ENCODE measurements around the gene SLC2A6. TPM values are rescaled to one million over a fixed set of nuclear protein-coding genes. Genes with fewer than 3 reads are reported as not detected.

The SLC2A6 gene
- total RNA-seq, 1 donor from 2014 or later, result 2.6 TPM

- DNase-seq (ENCODE audit: low read depth) (peak; percentile 83), FAIRE-seq (no peak)
- Histone ChIP-seq H3K27me3 (ENCODE audit: control insufficient read depth, insufficient read depth, low read length) (no peaks in the 10 kb centered on the region), H3K36me3 (ENCODE audit: control insufficient read depth, insufficient read depth, low read length) (no peaks in the 10 kb centered on the region), H3K4me3 (ENCODE audit: low read depth, low read length) (peak within 1 kb of the TSS; percentile 82)
- TF ChIP-seq, protein P1, sequence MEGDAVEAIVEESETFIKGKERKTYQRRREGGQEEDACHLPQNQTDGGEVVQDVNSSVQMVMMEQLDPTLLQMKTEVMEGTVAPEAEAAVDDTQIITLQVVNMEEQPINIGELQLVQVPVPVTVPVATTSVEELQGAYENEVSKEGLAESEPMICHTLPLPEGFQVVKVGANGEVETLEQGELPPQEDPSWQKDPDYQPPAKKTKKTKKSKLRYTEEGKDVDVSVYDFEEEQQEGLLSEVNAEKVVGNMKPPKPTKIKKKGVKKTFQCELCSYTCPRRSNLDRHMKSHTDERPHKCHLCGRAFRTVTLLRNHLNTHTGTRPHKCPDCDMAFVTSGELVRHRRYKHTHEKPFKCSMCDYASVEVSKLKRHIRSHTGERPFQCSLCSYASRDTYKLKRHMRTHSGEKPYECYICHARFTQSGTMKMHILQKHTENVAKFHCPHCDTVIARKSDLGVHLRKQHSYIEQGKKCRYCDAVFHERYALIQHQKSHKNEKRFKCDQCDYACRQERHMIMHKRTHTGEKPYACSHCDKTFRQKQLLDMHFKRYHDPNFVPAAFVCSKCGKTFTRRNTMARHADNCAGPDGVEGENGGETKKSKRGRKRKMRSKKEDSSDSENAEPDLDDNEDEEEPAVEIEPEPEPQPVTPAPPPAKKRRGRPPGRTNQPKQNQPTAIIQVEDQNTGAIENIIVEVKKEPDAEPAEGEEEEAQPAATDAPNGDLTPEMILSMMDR (IDR thresholded peaks at IDR 0.05; ENCODE audit: insufficient read depth, low read length, severe bottlenecking), result no peak
Observed at GRCh38 chr9:133459476-133460404, 19.2 kb downstream of the SLC2A6 start, which contains the start of gene CACFD1. TSS of gene CACFD1 (plus strand) at chr9:133459978. CDS start at chr9:133460067, 89 bp downstream.

DNA sequence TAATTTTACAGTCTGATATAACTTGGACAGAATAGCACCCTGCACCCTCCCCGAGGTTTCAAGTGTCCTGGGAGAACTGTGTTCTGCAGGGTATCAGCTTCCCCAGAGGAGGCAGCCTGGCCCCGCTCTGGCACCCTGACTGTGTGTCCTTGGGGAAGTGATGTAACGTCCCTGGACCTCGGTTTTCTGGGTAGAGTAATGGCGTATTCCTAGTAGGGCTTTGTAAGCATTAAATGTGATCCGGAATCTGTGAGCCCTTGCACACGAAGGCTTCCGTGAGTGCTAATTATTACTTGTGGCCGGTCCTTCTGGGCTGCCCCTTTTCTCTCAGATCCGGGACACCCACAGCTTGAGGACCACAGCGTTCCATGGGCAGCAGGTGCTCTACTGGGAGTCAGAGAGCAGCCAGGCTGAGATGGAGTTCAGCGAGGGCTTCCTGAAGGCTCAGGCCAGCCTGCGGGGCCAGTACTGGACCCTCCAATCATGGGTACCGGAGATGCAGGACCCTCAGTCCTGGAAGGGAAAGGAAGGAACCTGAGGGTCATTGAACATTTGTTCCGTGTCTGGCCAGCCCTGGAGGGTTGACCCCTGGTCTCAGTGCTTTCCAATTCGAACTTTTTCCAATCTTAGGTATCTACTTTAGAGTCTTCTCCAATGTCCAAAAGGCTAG is 20.1 kb downstream of the SLC2A6 start:
- H3K4me3 ChIP-seq (ENCODE audit: low read depth, low read length), result no peak overlapping the region
- DNase-seq (ENCODE audit: low read depth) (no peak), FAIRE-seq (no peak)
- TF ChIP-seq, protein P1 (IDR thresholded peaks at IDR 0.05; ENCODE audit: insufficient read depth, low read length, severe bottlenecking), result no peak
- no peaks in the 10 kb centered on the region for H3K36me3 ChIP-seq (ENCODE audit: control insufficient read depth, insufficient read depth, low read length)
- H3K27me3 ChIP-seq (ENCODE audit: control insufficient read depth, insufficient read depth, low read length), result no peaks in the 10 kb centered on the region

DNA sequence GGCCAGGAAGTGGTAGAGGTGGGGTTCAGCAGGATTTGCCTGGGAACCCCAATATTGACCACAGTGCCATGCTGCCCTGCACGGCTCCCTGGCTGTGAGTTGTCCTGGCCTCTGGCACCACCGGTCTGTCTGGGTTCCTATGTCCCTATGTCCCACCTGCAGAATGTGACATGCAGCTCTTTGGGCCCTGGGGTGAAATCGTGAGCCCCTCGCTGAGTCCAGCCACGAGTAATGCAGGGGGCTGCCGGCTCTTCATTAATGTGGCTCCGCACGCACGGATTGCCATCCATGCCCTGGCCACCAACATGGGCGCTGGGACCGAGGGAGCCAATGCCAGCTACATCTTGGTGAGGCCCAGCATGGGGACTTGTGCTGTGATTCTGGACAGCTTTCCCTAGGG is 21.2 kb downstream of the SLC2A6 start:
- FAIRE-seq (no peak), DNase-seq (ENCODE audit: low read depth) (no peak)
- TF ChIP-seq, protein P1 (IDR thresholded peaks at IDR 0.05; ENCODE audit: insufficient read depth, low read length, severe bottlenecking), result no peak
- H3K36me3 ChIP-seq (ENCODE audit: control insufficient read depth, insufficient read depth, low read length), result no peaks in the 10 kb centered on the region
- no peak overlapping the region for H3K4me3 ChIP-seq (ENCODE audit: low read depth, low read length)
- no peaks in the 10 kb centered on the region for H3K27me3 ChIP-seq (ENCODE audit: control insufficient read depth, insufficient read depth, low read length)

GRCh38 chr9:133457233-133457632 is 21.7 kb downstream of the SLC2A6 start:
- FAIRE-seq, result no peak
- no peak overlapping the region for H3K4me3 ChIP-seq (ENCODE audit: low read depth, low read length)

DNA sequence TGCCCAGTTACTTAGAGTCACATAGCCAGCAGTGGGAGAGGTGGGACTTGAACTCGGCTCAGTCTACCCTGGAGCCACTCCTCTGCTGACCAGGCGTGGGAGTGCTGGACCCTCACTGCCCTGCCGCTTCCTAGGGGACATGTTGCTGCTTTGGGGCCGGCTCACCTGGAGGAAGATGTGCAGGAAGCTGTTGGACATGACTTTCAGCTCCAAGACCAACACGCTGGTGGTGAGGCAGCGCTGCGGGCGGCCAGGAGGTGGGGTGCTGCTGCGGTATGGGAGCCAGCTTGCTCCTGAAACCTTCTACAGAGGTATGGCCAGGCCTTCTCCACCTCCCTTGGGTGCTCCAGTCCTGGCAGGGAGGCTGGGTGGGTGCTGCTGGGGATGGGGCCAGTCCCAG is 22.5 kb downstream of the SLC2A6 start:
- Histone ChIP-seq H3K4me3 (ENCODE audit: low read depth, low read length) (no peak overlapping the region), H3K27me3 (ENCODE audit: control insufficient read depth, insufficient read depth, low read length) (no peaks in the 10 kb centered on the region), H3K36me3 (ENCODE audit: control insufficient read depth, insufficient read depth, low read length) (no peaks in the 10 kb centered on the region)
- DNase-seq (ENCODE audit: low read depth) (no peak), FAIRE-seq (no peak)
- TF ChIP-seq, protein P1 (IDR thresholded peaks at IDR 0.05; ENCODE audit: insufficient read depth, low read length, severe bottlenecking), result no peak

More at GRCh38 chr9:133457233-133457632, 21.7 kb downstream of the SLC2A6 start:
- H3K27me3 ChIP-seq (ENCODE audit: control insufficient read depth, insufficient read depth, low read length), result no peaks in the 10 kb centered on the region
- no peaks in the 10 kb centered on the region for H3K36me3 ChIP-seq (ENCODE audit: control insufficient read depth, insufficient read depth, low read length)
- no peak for DNase-seq (ENCODE audit: low read depth)
- TF ChIP-seq, protein P1 (IDR thresholded peaks at IDR 0.05; ENCODE audit: insufficient read depth, low read length, severe bottlenecking), result no peak
